OCI-M1 (cell line): ENCODE measurements around the gene PPP1R2B.
"Not testable (repeated sequence)": the region's sequence is repeated elsewhere in the genome, so short reads cannot be mapped to it uniquely, and the experiment has no call there.

Source experiments
- DNase-seq: peaks from one replicate; lab custom pipeline; 2025; lab: John Stamatoyannopoulos, UW

PPP1R2B gene

GRCh38 chr5:156850206-156850751 is at the start of gene PPP1R2B:
Gene PPP1R2B, plus strand, starts transcription at chr5:156850295. Its CDS starts 268 bp downstream, at chr5:156850563.
- no peak for DNase-seq

GRCh38 chr5:156800929-156801328 is 49.2 kb upstream of the PPP1R2B start:
- DNase-seq: no peak

GRCh38 chr5:156802501-156802900 is 47.6 kb upstream of the PPP1R2B start:
- DNase-seq: no peak

GRCh38 chr5:156803404-156803803 is 46.7 kb upstream of the PPP1R2B start:
- DNase-seq: no peak

GRCh38 chr5:156812959-156813358 is 37.1 kb upstream of the PPP1R2B start:
- no peak for DNase-seq

GRCh38 chr5:156815988-156816599 is 34.0 kb upstream of the PPP1R2B start:
- peak; percentile 34 for DNase-seq

GRCh38 chr5:156819537-156819936 is 30.6 kb upstream of the PPP1R2B start:
- no peak for DNase-seq

- DNase-seq: no peak
Measured at GRCh38 chr5:156819967-156820581, 30.0 kb upstream of the PPP1R2B start.

GRCh38 chr5:156824241-156824640 is 25.9 kb upstream of the PPP1R2B start:
- no peak for DNase-seq

- DNase-seq: peak; percentile 22
Measured at GRCh38 chr5:156824800-156825199, 25.3 kb upstream of the PPP1R2B start.

- no peak for DNase-seq
Measured at GRCh38 chr5:156825688-156826087, 24.4 kb upstream of the PPP1R2B start.

- no peak for DNase-seq
Measured at GRCh38 chr5:156826150-156826549, 23.9 kb upstream of the PPP1R2B start.

GRCh38 chr5:156834916-156835315 is 15.2 kb upstream of the PPP1R2B start:
- no peak for DNase-seq

- no peak for DNase-seq
Measured at GRCh38 chr5:156835905-156836304, 14.2 kb upstream of the PPP1R2B start.

- DNase-seq: no peak
Measured at GRCh38 chr5:156836846-156837245, 13.2 kb upstream of the PPP1R2B start.

GRCh38 chr5:156838961-156839360 is 11.1 kb upstream of the PPP1R2B start:
- no peak for DNase-seq

GRCh38 chr5:156841737-156842136 is 8.4 kb upstream of the PPP1R2B start:
- DNase-seq: no peak

GRCh38 chr5:156846914-156847313 is 3.2 kb upstream of the PPP1R2B start:
- no peak for DNase-seq

- DNase-seq: not testable (repeated sequence)
Measured at GRCh38 chr5:156848447-156848846, 1.6 kb upstream of the PPP1R2B start.

- no peak for DNase-seq
Measured at GRCh38 chr5:156851880-156852279, 1.8 kb downstream of the PPP1R2B start.

GRCh38 chr5:156853055-156853454 is 3.0 kb downstream of the PPP1R2B start:
- not testable (repeated sequence) for DNase-seq

GRCh38 chr5:156865427-156865826 is 15.3 kb downstream of the PPP1R2B start:
- DNase-seq: no peak

- DNase-seq: no peak
Measured at GRCh38 chr5:156870498-156870839, 20.4 kb downstream of the PPP1R2B start.

- no peak for DNase-seq
Measured at GRCh38 chr5:156871212-156871611, 21.1 kb downstream of the PPP1R2B start.
